ENCODE data around the gene RGL3. TPM values are rescaled to one million over a fixed set of nuclear protein-coding genes. Genes with fewer than 3 reads are reported as not detected.
A peak's percentile ranks its signal among the peaks of the same experiment; 100 is the strongest.

The RGL3 gene
- polyA plus RNA-seq, 1 of the 3 experiments (the other 2 are of a cell fraction): 13.3 TPM

- Histone ChIP-seq H3K36me3 (replicated peaks in 1 of 2; ENCODE audit: control insufficient read depth in 1 of 2, insufficient read depth in 2 of 2, low read length in 1 of 2) (peaks cover 14 to 38% of the 10 kb centered on the region in 2 experiments), H3K4me3 (ENCODE audit: low read depth in 2 of 2, low read length in 1 of 2) (no peak overlapping the region), H4K20me1 (ENCODE audit: insufficient read depth) (no peaks in the 10 kb centered on the region), H3K27me3 (ENCODE audit: insufficient read depth) (no peaks in the 10 kb centered on the region), H3K79me2 (ENCODE audit: insufficient read depth) (no peaks in the 10 kb centered on the region), H3K9me3 (no peaks in the 10 kb centered on the region), H3K9ac (no peak overlapping the region), H3K4me2 (no peak overlapping the region), H3K4me1 (ENCODE audit: control insufficient read depth in 1 of 2, insufficient read depth in 2 of 2, low read depth in 1 of 2, low read length in 1 of 2) (no peaks in the 10 kb centered on the region), H3F3A (replicated peaks; ENCODE audit: insufficient read depth) (peaks cover 9% of the 10 kb centered on the region), H3K27ac (ENCODE audit: low read depth in 2 of 2, low read length in 1 of 2) (no peak overlapping the region), H2AFZ (ENCODE audit: low read depth) (no peak overlapping the region), H3K9me2 (no peaks in the 10 kb centered on the region)
- TF ChIP-seq CTCF (IDR thresholded peaks at IDR 0.05): no peak
- no peak for TF ChIP-seq TEAD4 (IDR thresholded peaks at IDR 0.05; ENCODE audit: borderline replicate concordance, insufficient read depth)
- TF ChIP-seq RXRA (IDR thresholded peaks at IDR 0.05; ENCODE audit: borderline replicate concordance, low read depth): no peak
- TF ChIP-seq FOXM1 (IDR thresholded peaks at IDR 0.05; ENCODE audit: low read depth): no peak
- TF ChIP-seq JUND (IDR thresholded peaks at IDR 0.05): no peak
- no peak for TF ChIP-seq REST (IDR thresholded peaks at IDR 0.05; ENCODE audit: low read depth, low read length)
- no peak for TF ChIP-seq CHD2 (IDR thresholded peaks at IDR 0.05; ENCODE audit: low read length, partially characterized antibody)
- ChIA-PET POLR2A (interaction anchor here (0.6 to 1.7 kb wide), 3 partner anchors 22 to 73 kb away, joined by 3 to 7 read pairs (median 4); no protein-coding TSS in a partner anchor), CTCF (interaction anchor here (0.6 to 4.2 kb wide), 9 partner anchors 9 to 154 kb away, joined by 3 to 36 read pairs (median 6); partner anchors contain the start of gene EPOR)
- DNase-seq: peak; percentile 26
- 91% methylated on average over 11 of the region's 13 CpGs for WGBS (ENCODE audit: low lambda C conversion rate)
Observed at GRCh38 chr19:11448410-11448809, 29.3 kb upstream of the RGL3 start.

- CTCF ChIA-PET: interaction anchor here (0.6 to 4.2 kb wide), 17 partner anchors 10 to 217 kb away, joined by 3 to 36 read pairs (median 5); partner anchors contain the start of genes EPOR and ODAD3
- H3K4me2 ChIP-seq: no peak overlapping the region
- no peaks in the 10 kb centered on the region for H4K20me1 ChIP-seq (ENCODE audit: insufficient read depth)
- H3K9ac ChIP-seq: no peak overlapping the region
- 91% methylated on average over 27 of the region's 35 CpGs for WGBS (ENCODE audit: low lambda C conversion rate)
- DNase-seq: peak; percentile 27
- H3K27ac ChIP-seq (ENCODE audit: low read depth in 2 of 2, low read length in 1 of 2): no peak overlapping the region
- no peaks in the 10 kb centered on the region for H3K9me2 ChIP-seq
- H3K4me3 ChIP-seq (ENCODE audit: low read depth in 2 of 2, low read length in 1 of 2): no peak overlapping the region
- H2AFZ ChIP-seq (ENCODE audit: low read depth): no peak overlapping the region
- H3K9me3 ChIP-seq: no peaks in the 10 kb centered on the region
- POLR2A ChIA-PET: interaction anchor here (0.6 to 1.7 kb wide), 2 partner anchors 23 to 35 kb away, joined by 4 to 7 read pairs; no protein-coding TSS in a partner anchor
- H3K27me3 ChIP-seq (ENCODE audit: insufficient read depth): no peaks in the 10 kb centered on the region
- H3K4me1 ChIP-seq (ENCODE audit: control insufficient read depth in 1 of 2, insufficient read depth in 2 of 2, low read depth in 1 of 2, low read length in 1 of 2): no peaks in the 10 kb centered on the region
- 0 out of 2 replicates have a peak, but pooled peaks cover under 1% of the 10 kb centered on the region for H3K79me2 ChIP-seq (ENCODE audit: insufficient read depth)
- H3K36me3 ChIP-seq (replicated peaks in 1 of 2; ENCODE audit: control insufficient read depth in 1 of 2, insufficient read depth in 2 of 2, low read length in 1 of 2): peaks cover 16 to 38% of the 10 kb centered on the region in 2 experiments
- peaks cover 9% of the 10 kb centered on the region for H3F3A ChIP-seq (replicated peaks; ENCODE audit: insufficient read depth)
- no peak for TF ChIP-seq FOSL2 (IDR thresholded peaks at IDR 0.05; ENCODE audit: borderline replicate concordance, low read depth)
- TF ChIP-seq GATA2 (CRISPR knock-in tag; IDR thresholded peaks at IDR 0.05): no peak
- TF ChIP-seq USF1 (IDR thresholded peaks at IDR 0.05; ENCODE audit: borderline replicate concordance, low read depth): no peak
- TF ChIP-seq EP300 (IDR thresholded peaks at IDR 0.05; ENCODE audit: borderline replicate concordance in 1 of 2, low read depth in 1 of 2, low read length in 1 of 2): no peak
- TF ChIP-seq ELF1 (IDR thresholded peaks at IDR 0.05): no peak
- no peak for TF ChIP-seq SMC3 (IDR thresholded peaks at IDR 0.05; ENCODE audit: low read depth, low read length)
- TF ChIP-seq ZBTB33 (IDR thresholded peaks at IDR 0.05; ENCODE audit: borderline replicate concordance, low read depth): no peak
- TF ChIP-seq MXI1 (IDR thresholded peaks at IDR 0.05; ENCODE audit: low read depth, low read length): no peak
Observed at GRCh38 chr19:11447347-11448262, 28.5 kb upstream of the RGL3 start.
